B cell (primary cell): ENCODE results near the gene OR2Y1.

Source experiments
- EZH2 ChIP-seq: IDR thresholded peaks from 2 replicates; pipeline ENCODE4 v1.6.1; 2012; ENCODE audit warnings: borderline replicate concordance, low read depth, mild to moderate bottlenecking, moderate library complexity, low read length; ENCODE audit not compliant: insufficient read depth, poor library complexity, severe bottlenecking
- TF ChIP-seq, protein P1 (sequence below): fragments of 200-600 bp; IDR thresholded peaks from one replicate; pipeline ENCODE4 v1.8.0; 2022; ENCODE audit warnings: antibody characterized with exemption, mild to moderate bottlenecking

GRCh38 chr5:180724944-180725343, 14.9 kb downstream of the OR2Y1 start:
- TF ChIP-seq, protein P1, sequence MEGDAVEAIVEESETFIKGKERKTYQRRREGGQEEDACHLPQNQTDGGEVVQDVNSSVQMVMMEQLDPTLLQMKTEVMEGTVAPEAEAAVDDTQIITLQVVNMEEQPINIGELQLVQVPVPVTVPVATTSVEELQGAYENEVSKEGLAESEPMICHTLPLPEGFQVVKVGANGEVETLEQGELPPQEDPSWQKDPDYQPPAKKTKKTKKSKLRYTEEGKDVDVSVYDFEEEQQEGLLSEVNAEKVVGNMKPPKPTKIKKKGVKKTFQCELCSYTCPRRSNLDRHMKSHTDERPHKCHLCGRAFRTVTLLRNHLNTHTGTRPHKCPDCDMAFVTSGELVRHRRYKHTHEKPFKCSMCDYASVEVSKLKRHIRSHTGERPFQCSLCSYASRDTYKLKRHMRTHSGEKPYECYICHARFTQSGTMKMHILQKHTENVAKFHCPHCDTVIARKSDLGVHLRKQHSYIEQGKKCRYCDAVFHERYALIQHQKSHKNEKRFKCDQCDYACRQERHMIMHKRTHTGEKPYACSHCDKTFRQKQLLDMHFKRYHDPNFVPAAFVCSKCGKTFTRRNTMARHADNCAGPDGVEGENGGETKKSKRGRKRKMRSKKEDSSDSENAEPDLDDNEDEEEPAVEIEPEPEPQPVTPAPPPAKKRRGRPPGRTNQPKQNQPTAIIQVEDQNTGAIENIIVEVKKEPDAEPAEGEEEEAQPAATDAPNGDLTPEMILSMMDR: no peak
- no peak for TF ChIP-seq EZH2
